ENCODE results near the gene MGP. TPM values are rescaled to one million over a fixed set of nuclear protein-coding genes. Genes with fewer than 3 reads are reported as not detected.

MGP gene
- total and polyA plus RNA-seq, 3 experiments from 2014 or later, result not detected

DNA sequence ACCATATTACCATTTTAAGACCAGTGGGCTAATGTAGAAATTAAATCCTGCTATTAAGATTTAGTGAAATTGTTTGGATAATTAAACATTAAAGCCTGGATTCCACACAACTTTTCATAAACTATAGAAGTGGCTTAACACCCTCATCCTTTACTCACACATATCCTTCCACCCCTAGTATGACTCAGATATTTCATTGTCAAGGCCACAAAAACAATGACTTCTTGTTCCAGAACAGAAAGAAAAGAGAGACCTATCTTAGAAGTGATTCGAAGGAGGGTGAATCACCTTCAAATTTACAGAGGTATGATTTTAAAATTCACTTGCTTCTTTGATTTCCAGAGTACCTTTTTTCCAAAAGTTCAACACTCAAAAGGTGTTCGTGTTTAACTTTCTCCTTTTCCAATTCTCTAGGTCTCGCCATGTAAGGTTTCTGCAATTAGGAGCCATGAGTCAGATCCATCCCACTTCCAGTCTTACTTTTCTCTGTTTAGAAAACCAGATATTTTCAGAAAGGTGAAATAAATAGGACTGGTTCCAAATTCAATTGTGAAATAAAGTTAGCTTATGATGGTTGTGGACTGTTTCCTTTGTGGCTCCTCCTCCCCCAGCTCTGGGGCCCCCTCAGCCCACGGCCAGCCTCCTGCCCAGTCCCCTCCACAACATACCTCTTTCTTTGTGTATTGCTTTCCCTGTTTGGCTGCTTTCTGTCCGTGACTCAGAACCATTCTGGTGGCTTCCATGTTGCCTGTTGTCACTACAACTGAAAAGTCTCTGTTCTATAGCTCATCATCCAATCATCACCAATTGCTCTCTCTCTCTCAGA lies 24.6 kb upstream of the MGP start:
- no peaks in the 10 kb centered on the region for H3K9me3 Mint-ChIP-seq
- peaks cover 2 to 3% (median 2%) of the 10 kb centered on the region in 3 donors for H3K4me1 Mint-ChIP-seq
- H3K27ac ChIP-seq (ENCODE audit: low read depth, low read length), result no peak overlapping the region
- H3K4me3 Mint-ChIP-seq, result no peak overlapping the region
- peaks cover 18% of the 10 kb centered on the region for H3K36me3 ChIP-seq (ENCODE audit: insufficient read depth, low read length)
- peak overlapping the region in 2 of 8 donors; percentile 1 to 61 for H3K27ac Mint-ChIP-seq
- ChIA-PET CTCF (no interaction called here), POLR2A (no interaction called here)
- H3K27me3 ChIP-seq (ENCODE audit: insufficient read depth, low read length, poor library complexity, severe bottlenecking), result no peaks in the 10 kb centered on the region
- no peak for DNase-seq
- no peaks in the 10 kb centered on the region for H3K9me3 ChIP-seq (ENCODE audit: low read length)
- no peaks in the 10 kb centered on the region for H3K27me3 Mint-ChIP-seq
- H3K4me3 ChIP-seq (ENCODE audit: low read length), result no peak overlapping the region
- H3K36me3 Mint-ChIP-seq, result peaks cover 32 to 59% (median 36%) of the 10 kb centered on the region in 3 donors
- no peaks in the 10 kb centered on the region for H3K4me1 ChIP-seq (ENCODE audit: insufficient read depth, low read length)

DNA sequence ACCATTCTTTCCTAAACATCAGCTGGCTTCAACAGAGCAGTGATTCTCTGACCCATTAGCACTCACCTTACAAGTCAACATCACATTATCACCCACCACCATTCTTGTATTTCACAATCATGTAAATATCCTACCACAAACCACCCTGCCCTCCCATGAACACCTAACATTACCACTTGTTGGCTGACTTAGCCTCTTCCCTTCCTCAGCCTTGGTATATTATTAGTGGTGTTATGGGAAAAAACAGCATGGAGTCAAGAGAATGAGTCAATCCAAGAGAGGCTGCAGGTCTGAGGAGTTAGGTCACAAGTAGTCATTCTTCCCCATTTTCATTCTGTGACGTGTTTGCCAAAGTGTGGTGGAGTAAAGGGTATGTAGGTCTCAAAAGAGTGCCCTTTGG lies 22.3 kb upstream of the MGP start:
- ChIA-PET POLR2A (no interaction called here), CTCF (no interaction called here)
- Mint-ChIP-seq H3K9me3 (no peaks in the 10 kb centered on the region), H3K27ac (peak overlapping the region in 1 of 8 donors; percentile 72), H3K36me3 (peaks cover 19 to 36% (median 21%) of the 10 kb centered on the region in 3 donors), H3K4me3 (no peak overlapping the region), H3K27me3 (no peaks in the 10 kb centered on the region), H3K4me1 (peaks cover 3 to 9% (median 6%) of the 10 kb centered on the region in 3 donors)
- H3K27ac ChIP-seq (ENCODE audit: low read depth, low read length), result no peak overlapping the region
- DNase-seq, result no peak
- no peak overlapping the region for H3K4me3 ChIP-seq (ENCODE audit: low read length)
- no peaks in the 10 kb centered on the region for H3K4me1 ChIP-seq (ENCODE audit: insufficient read depth, low read length)
- H3K36me3 ChIP-seq (ENCODE audit: insufficient read depth, low read length), result peaks cover under 1% of the 10 kb centered on the region
- H3K27me3 ChIP-seq (ENCODE audit: insufficient read depth, low read length, poor library complexity, severe bottlenecking), result no peaks in the 10 kb centered on the region
- H3K9me3 ChIP-seq (ENCODE audit: low read length), result no peaks in the 10 kb centered on the region

DNA sequence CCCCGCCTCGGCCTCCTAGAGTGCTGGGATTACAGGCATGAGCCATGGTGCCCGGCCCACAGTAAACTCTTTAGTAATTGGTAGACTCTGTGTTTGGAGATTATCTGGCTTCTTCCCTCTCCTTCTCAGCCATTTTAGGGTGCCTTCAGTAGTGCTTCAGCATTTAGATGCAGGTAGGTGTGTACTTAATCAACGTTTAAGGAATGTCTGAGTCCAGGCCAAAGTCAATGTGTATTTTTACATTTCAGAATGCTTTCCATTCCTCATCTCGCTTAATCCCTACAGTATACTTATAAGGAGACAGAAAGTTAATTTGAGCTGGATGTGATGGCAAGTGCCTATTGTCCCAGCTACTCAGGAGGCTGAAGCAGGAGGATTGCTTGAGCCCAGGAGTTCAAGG lies 20.5 kb upstream of the MGP start:
- Mint-ChIP-seq H3K27me3 (no peaks in the 10 kb centered on the region), H3K4me1 (peaks cover 3 to 13% (median 10%) of the 10 kb centered on the region in 3 donors), H3K36me3 (peaks cover 10 to 25% (median 11%) of the 10 kb centered on the region in 3 donors), H3K27ac (peak overlapping the region in 2 of 8 donors; percentile 34 to 49), H3K9me3 (no peaks in the 10 kb centered on the region), H3K4me3 (no peak overlapping the region)
- no peak for DNase-seq
- POLR2A ChIA-PET, result no interaction called here
- H3K4me3 ChIP-seq (ENCODE audit: low read length), result no peak overlapping the region
- no peaks in the 10 kb centered on the region for H3K9me3 ChIP-seq (ENCODE audit: low read length)
- CTCF ChIA-PET, result no interaction called here
- no peaks in the 10 kb centered on the region for H3K36me3 ChIP-seq (ENCODE audit: insufficient read depth, low read length)
- no peaks in the 10 kb centered on the region for H3K4me1 ChIP-seq (ENCODE audit: insufficient read depth, low read length)
- no peak overlapping the region for H3K27ac ChIP-seq (ENCODE audit: low read depth, low read length)
- H3K27me3 ChIP-seq (ENCODE audit: insufficient read depth, low read length, poor library complexity, severe bottlenecking), result no peaks in the 10 kb centered on the region

DNA sequence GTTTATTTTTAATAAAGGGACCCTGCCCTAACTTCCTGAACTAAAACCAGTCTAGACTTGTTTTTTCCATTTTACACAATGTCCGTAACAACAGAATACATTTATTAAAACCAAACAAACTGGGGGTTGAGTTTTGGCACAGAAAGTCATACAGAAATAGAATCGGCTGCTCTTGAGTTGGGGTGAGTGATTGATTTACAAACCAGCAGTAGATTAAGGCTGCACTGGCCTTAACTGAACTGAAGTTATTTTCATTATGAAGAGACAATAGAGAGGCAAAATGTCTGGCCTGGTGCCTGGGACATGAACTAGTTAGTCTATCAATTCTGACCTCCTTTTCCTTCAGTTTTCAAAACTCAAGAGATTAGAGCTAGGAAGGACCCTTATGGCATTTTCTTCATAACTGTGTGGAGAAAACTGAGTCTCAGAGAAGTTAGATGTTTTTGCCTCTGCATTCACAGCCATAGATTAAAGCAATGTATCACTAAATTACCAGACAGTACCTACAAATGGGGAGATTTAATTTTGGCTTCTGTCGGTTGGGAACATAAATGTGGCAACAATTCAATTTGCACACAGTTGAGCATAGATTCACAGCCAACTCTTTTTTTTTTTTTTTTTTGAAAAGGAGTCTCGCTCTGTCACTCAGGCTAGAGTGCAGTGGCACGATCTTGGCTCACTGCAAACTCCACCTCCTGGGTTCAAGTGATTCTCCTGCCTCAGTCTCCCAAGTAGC lies 19.8 kb upstream of the MGP start:
- Mint-ChIP-seq H3K9me3 (no peaks in the 10 kb centered on the region), H3K4me1 (peaks cover 3 to 13% (median 10%) of the 10 kb centered on the region in 3 donors), H3K4me3 (no peak overlapping the region), H3K27me3 (no peaks in the 10 kb centered on the region), H3K36me3 (peaks cover 8 to 22% (median 8%) of the 10 kb centered on the region in 3 donors), H3K27ac (peak overlapping the region in 1 of 8 donors; percentile 12)
- no peak overlapping the region for H3K27ac ChIP-seq (ENCODE audit: low read depth, low read length)
- no peaks in the 10 kb centered on the region for H3K36me3 ChIP-seq (ENCODE audit: insufficient read depth, low read length)
- no peak overlapping the region for H3K4me3 ChIP-seq (ENCODE audit: low read length)
- no peaks in the 10 kb centered on the region for H3K27me3 ChIP-seq (ENCODE audit: insufficient read depth, low read length, poor library complexity, severe bottlenecking)
- POLR2A ChIA-PET, result no interaction called here
- H3K9me3 ChIP-seq (ENCODE audit: low read length), result no peaks in the 10 kb centered on the region
- H3K4me1 ChIP-seq (ENCODE audit: insufficient read depth, low read length), result no peaks in the 10 kb centered on the region
- CTCF ChIA-PET, result no interaction called here
- no peak for DNase-seq

DNA sequence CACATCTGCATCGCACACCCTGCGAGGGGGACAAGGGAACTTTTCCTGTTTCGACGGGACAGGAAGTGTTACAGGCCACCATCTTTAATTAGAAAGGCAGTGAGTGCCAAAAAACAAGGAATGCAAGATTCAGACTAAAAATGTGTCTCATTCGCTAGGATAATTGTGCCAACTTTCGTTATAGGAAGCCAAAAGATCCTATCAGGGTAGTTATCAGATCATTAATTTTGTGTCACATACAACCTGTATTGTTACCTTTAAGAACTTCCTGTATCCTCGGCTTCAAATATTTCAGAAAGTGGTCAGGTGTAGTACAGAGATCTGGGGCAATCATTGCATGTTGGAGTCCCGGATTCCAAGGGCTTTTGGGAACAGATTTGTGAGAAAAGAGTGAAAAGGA lies 19.2 kb upstream of the MGP start:
- no peaks in the 10 kb centered on the region for H3K4me1 ChIP-seq (ENCODE audit: insufficient read depth, low read length)
- H3K9me3 ChIP-seq (ENCODE audit: low read length), result no peaks in the 10 kb centered on the region
- no peak overlapping the region for H3K4me3 ChIP-seq (ENCODE audit: low read length)
- no peak for DNase-seq
- Mint-ChIP-seq H3K27me3 (no peaks in the 10 kb centered on the region), H3K4me1 (peaks cover 3 to 13% (median 10%) of the 10 kb centered on the region in 3 donors), H3K4me3 (no peak overlapping the region), H3K9me3 (no peaks in the 10 kb centered on the region), H3K27ac (no peak overlapping the region), H3K36me3 (peaks cover 8 to 18% (median 8%) of the 10 kb centered on the region in 3 donors)
- no peak overlapping the region for H3K27ac ChIP-seq (ENCODE audit: low read depth, low read length)
- H3K36me3 ChIP-seq (ENCODE audit: insufficient read depth, low read length), result no peaks in the 10 kb centered on the region
- POLR2A ChIA-PET, result no interaction called here
- H3K27me3 ChIP-seq (ENCODE audit: insufficient read depth, low read length, poor library complexity, severe bottlenecking), result no peaks in the 10 kb centered on the region
- CTCF ChIA-PET, result no interaction called here

DNA sequence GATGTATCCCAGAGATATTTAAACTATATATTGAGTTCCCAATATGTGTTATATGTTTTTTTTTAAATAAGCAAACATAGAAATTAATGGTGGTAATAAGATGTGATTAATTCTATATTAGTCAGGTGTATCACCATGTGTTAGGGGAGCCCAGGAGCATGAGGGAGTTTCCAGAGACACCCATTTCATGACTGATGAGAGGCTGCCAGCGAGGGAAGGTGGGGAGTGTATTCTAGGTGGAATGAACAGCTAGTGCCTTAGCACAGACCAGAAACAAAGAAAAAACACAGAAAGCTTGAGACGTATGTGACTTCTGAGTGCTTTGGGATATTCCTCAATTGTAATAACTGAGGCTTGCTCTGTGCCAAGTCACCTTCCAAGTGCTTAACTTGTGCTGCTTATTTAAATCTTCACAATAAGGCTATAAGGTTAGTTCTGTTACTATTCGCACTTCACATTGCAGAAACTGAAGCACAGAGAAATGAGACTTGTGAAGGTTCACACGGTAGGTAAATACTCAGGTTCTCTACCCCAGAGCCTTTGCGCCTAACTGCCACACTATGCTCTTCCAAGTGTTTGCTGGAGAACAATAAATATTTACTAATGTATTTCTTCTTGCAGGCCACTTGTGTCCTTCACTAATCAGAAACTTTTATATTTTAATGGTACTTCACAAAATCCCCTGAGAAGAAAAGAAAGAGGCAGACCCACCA lies 17.9 kb upstream of the MGP start:
- Histone ChIP-seq H3K9me3 (ENCODE audit: low read length) (no peaks in the 10 kb centered on the region), H3K27me3 (ENCODE audit: insufficient read depth, low read length, poor library complexity, severe bottlenecking) (no peaks in the 10 kb centered on the region), H3K36me3 (ENCODE audit: insufficient read depth, low read length) (no peaks in the 10 kb centered on the region), H3K27ac (ENCODE audit: low read depth, low read length) (no peak overlapping the region), H3K4me1 (ENCODE audit: insufficient read depth, low read length) (no peaks in the 10 kb centered on the region), H3K4me3 (ENCODE audit: low read length) (no peak overlapping the region)
- POLR2A ChIA-PET, result no interaction called here
- peaks cover 3 to 13% (median 10%) of the 10 kb centered on the region in 3 donors for H3K4me1 Mint-ChIP-seq
- H3K9me3 Mint-ChIP-seq, result no peaks in the 10 kb centered on the region
- H3K4me3 Mint-ChIP-seq, result no peak overlapping the region
- no peak for DNase-seq
- CTCF ChIA-PET, result no interaction called here
- H3K36me3 Mint-ChIP-seq, result peaks cover 7 to 12% (median 8%) of the 10 kb centered on the region in 3 donors
- H3K27ac Mint-ChIP-seq, result peak overlapping the region in 2 of 8 donors; percentile 19 to 81
- H3K27me3 Mint-ChIP-seq, result no peaks in the 10 kb centered on the region

DNA sequence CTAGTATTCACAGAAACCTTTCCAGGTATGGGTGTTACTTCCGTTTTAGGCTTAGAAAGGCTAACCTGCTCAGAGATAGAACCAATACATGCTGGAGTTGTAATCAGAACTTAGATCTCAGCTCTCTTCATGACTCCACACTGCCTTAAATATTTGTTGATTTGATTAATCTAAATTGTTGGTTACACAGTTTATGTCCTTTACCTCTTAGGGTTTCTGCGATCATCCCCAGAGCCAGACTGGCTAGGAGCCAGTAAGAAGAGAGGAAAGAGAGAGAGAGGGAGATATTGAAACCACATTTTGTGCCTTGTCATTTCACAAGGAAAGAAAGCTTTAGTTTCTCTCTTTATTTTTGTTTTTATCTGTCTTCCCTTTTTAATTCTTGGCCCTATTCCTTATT lies 16.8 kb upstream of the MGP start:
- no peak overlapping the region for H3K4me3 Mint-ChIP-seq
- Histone ChIP-seq H3K4me1 (ENCODE audit: insufficient read depth, low read length) (no peaks in the 10 kb centered on the region), H3K4me3 (ENCODE audit: low read length) (no peak overlapping the region), H3K27ac (ENCODE audit: low read depth, low read length) (no peak overlapping the region), H3K27me3 (ENCODE audit: insufficient read depth, low read length, poor library complexity, severe bottlenecking) (no peaks in the 10 kb centered on the region), H3K9me3 (ENCODE audit: low read length) (no peaks in the 10 kb centered on the region), H3K36me3 (ENCODE audit: insufficient read depth, low read length) (no peaks in the 10 kb centered on the region)
- peaks cover 0 to 3% (median 0%) of the 10 kb centered on the region in 3 donors for H3K36me3 Mint-ChIP-seq
- no peaks in the 10 kb centered on the region for H3K27me3 Mint-ChIP-seq
- no peak overlapping the region for H3K27ac Mint-ChIP-seq
- DNase-seq, result no peak
- H3K4me1 Mint-ChIP-seq, result peaks cover 3 to 13% (median 10%) of the 10 kb centered on the region in 3 donors
- ChIA-PET CTCF (no interaction called here), POLR2A (no interaction called here)
- no peaks in the 10 kb centered on the region for H3K9me3 Mint-ChIP-seq

DNA sequence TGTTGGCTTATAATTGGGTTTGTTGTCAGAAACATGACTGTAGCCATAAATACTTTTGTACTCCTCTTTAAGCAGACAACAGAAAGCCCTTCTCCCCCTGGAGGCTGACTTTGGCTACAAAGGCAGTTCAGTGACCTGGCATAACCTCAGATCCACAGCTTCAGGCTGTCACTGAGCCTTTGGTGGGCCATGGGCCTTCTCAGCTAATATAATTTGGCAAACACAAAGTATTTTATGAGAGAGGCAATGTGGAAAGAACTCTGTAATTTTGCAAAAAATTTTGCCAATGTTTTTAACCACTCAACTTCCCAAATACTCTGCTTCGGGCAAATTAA lies 15.5 kb upstream of the MGP start:
- no peak overlapping the region for H3K27ac Mint-ChIP-seq
- Histone ChIP-seq H3K36me3 (ENCODE audit: insufficient read depth, low read length) (no peaks in the 10 kb centered on the region), H3K27me3 (ENCODE audit: insufficient read depth, low read length, poor library complexity, severe bottlenecking) (no peaks in the 10 kb centered on the region), H3K4me3 (ENCODE audit: low read length) (no peak overlapping the region), H3K9me3 (ENCODE audit: low read length) (no peaks in the 10 kb centered on the region), H3K4me1 (ENCODE audit: insufficient read depth, low read length) (no peaks in the 10 kb centered on the region), H3K27ac (ENCODE audit: low read depth, low read length) (no peak overlapping the region)
- H3K9me3 Mint-ChIP-seq, result no peaks in the 10 kb centered on the region
- CTCF ChIA-PET, result no interaction called here
- peaks cover 3 to 13% (median 10%) of the 10 kb centered on the region in 3 donors for H3K4me1 Mint-ChIP-seq
- H3K4me3 Mint-ChIP-seq, result no peak overlapping the region
- DNase-seq, result no peak
- no peaks in the 10 kb centered on the region for H3K27me3 Mint-ChIP-seq
- H3K36me3 Mint-ChIP-seq, result no peaks in the 10 kb centered on the region
- POLR2A ChIA-PET, result no interaction called here
